Testis (tissue), 3 donors: ENCODE measurements around the gene RNF223. TPM values are rescaled to one million over a fixed set of nuclear protein-coding genes. Genes with fewer than 3 reads are reported as not detected.

ENCODE experiments used
- DNase-seq: peaks from one replicate; pipeline ENCODE4 v3.0.0-alpha.2; 2019
- H3K27ac ChIP-seq, 2 donors: fragments of 200-600 bp; sonication (generic); one replicate each; pipeline ENCODE4 v1.5.1; 2019
- H3K27me3 ChIP-seq: fragments of 200-600 bp; sonication (generic); one replicate; pipeline ENCODE4 v1.5.1; 2019
- H3K36me3 ChIP-seq: fragments of 200-600 bp; sonication (generic); one replicate; pipeline ENCODE4 v1.5.1; 2017; ENCODE audit warnings: low read depth; ENCODE audit errors: missing control alignments
- H3K4me1 ChIP-seq: fragments of 200-600 bp; sonication (generic); one replicate; pipeline ENCODE4 v1.5.1; 2019
- H3K4me3 ChIP-seq, 2 donors: fragments of 200-600 bp; sonication (generic); one replicate each; pipeline ENCODE4 v1.5.1; 2017 to 2019
- H3K9me3 ChIP-seq: fragments of 200-600 bp; sonication (generic); one replicate; pipeline ENCODE4 v1.5.1; 2017
- POLR2A ChIP-seq: fragments of 450-650 bp; IDR thresholded peaks from one replicate; pipeline ENCODE4 v1.6.1; 2017; ENCODE audit warnings: antibody characterized with exemption, mild to moderate bottlenecking, moderate library complexity
- WGBS, 2 donors: methylation state at CpG; one replicate each; pipeline ENCODE4 v1.1.5; 2018; 5-methylcytosine and 5-hydroxymethylcytosine counted together
- intact Hi-C: fragments of 100-400 bp; cut with DNase I; formaldehyde crosslinking; loops from one replicate; pipeline ENCODE4 v1.15.1; 2023; ENCODE audit warnings: low total_unique reads
- polyA plus RNA-seq: library from polyadenylated mRNA; stranded (reverse); fragments of 350-450 nt; fragmentation: Illumina TruSeq; extraction: RNeasy Lipid Tissue Mini Kit (QIAGEN cat#74804); gene quantifications from one replicate; pipeline ENCODE4 v1.2.3, GENCODE V29; 2014; ENCODE audit warnings: low read depth, low replicate concordance; ENCODE audit not compliant: insufficient read depth
- total RNA-seq, 2 donors: library from RNA; depleted of rRNA; stranded (reverse); fragments of >200 nt; gene quantifications; one replicate each; pipeline ENCODE4 v1.2.3, GENCODE V29; 2016
- TF ChIP-seq, protein P1 (sequence below), 3 experiments: fragments of 450-650 bp in 2 of 3; fragments of 200-600 bp in 1 of 3; sonication (generic) in 1 of 3; IDR thresholded peaks; one replicate each; pipeline ENCODE4 v1.5.1; 2016 to 2019; ENCODE audit warnings: antibody characterized with exemption in 3 of 3, mild to moderate bottlenecking in 2 of 3, moderate library complexity in 1 of 3

Gene RNF223
- total and polyA plus RNA-seq, 3 donors from 2014 or later = 0.19 to 0.31 TPM; not detected in 1

DNA sequence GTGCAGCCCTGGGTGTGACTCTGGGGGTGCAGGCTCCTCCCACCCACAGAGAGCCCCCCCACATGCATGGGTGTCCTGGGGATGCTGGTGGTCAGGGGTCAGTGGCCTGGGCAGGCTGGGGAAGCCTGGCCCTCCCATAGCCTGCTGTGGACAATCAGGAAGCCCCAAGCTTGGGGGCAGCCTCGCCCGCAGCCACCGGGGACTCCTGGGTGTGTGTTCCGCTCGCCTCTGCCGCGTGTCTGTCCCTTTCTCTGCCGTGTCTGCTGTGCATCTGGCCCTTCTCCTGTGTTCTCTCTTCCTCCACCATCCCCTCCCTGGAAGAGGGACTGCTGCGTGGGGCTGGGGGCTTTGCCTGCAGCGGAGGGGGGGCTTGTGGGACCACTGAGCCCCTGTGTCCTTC is 31.3 kb downstream of the RNF223 start:
- H3K36me3 ChIP-seq = no peaks in the 10 kb centered on the region

DNA sequence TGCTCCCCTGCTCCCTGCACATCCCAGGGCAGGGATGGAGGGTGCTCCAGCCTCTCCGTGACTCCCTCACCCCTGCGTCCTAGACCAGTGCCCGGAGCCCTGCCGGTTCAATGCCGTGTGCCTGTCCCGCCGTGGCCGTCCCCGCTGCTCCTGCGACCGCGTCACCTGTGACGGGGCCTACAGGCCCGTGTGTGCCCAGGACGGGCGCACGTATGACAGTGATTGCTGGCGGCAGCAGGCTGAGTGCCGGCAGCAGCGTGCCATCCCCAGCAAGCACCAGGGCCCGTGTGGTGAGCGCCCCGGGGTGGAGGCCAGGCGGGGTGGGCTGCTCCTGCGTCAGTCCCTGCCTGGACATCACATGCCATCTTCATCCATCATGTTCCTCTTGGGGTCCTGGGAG is 32.2 kb downstream of the RNF223 start:
- H3K27ac ChIP-seq = no peak overlapping the region
- H3K36me3 ChIP-seq = no peaks in the 10 kb centered on the region
- no peak overlapping the region for H3K4me3 ChIP-seq
- no peaks in the 10 kb centered on the region for H3K27me3 ChIP-seq
- intact Hi-C loops = no loop called here
- no peak for TF ChIP-seq POLR2A
- TF ChIP-seq, protein P1, sequence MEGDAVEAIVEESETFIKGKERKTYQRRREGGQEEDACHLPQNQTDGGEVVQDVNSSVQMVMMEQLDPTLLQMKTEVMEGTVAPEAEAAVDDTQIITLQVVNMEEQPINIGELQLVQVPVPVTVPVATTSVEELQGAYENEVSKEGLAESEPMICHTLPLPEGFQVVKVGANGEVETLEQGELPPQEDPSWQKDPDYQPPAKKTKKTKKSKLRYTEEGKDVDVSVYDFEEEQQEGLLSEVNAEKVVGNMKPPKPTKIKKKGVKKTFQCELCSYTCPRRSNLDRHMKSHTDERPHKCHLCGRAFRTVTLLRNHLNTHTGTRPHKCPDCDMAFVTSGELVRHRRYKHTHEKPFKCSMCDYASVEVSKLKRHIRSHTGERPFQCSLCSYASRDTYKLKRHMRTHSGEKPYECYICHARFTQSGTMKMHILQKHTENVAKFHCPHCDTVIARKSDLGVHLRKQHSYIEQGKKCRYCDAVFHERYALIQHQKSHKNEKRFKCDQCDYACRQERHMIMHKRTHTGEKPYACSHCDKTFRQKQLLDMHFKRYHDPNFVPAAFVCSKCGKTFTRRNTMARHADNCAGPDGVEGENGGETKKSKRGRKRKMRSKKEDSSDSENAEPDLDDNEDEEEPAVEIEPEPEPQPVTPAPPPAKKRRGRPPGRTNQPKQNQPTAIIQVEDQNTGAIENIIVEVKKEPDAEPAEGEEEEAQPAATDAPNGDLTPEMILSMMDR (IDR thresholded peaks at IDR 0.05) = no peak
- 70 to 90% methylated on average over 2 to 25 of the region's 25 CpGs for WGBS, 2 donors
- no peak for DNase-seq
- peaks cover 12% of the 10 kb centered on the region for H3K4me1 ChIP-seq
- no peaks in the 10 kb centered on the region for H3K9me3 ChIP-seq

More for the DNA sequence above, 31.3 kb downstream of the RNF223 start:
- Histone ChIP-seq H3K27ac (no peak overlapping the region), H3K4me1 (peaks cover 12% of the 10 kb centered on the region), H3K4me3 (no peak overlapping the region), H3K9me3 (no peaks in the 10 kb centered on the region), H3K27me3 (no peaks in the 10 kb centered on the region)
- no peak for DNase-seq
- 94 to 97% methylated on average over 10 of the region's 10 CpGs for WGBS, 2 donors
- intact Hi-C loops = no loop called here
- TF ChIP-seq, protein P1 (IDR thresholded peaks at IDR 0.05) = no peak
- no peak for TF ChIP-seq POLR2A

DNA sequence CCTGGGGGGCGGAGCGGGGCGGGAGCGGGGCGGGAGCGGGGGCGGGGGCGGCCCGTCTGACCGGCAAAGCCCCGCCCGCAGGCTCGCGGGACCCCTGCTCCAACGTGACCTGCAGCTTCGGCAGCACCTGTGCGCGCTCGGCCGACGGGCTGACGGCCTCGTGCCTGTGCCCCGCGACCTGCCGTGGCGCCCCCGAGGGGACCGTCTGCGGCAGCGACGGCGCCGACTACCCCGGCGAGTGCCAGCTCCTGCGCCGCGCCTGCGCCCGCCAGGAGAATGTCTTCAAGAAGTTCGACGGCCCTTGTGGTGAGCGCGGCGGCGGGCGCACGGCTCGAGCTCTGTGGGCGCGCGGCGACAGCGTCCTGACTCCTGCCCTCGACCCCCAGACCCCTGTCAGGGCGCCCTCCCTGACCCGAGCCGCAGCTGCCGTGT is 33.0 kb downstream of the RNF223 start:
- DNase-seq = no peak
- H3K27ac ChIP-seq = no peak overlapping the region
- no peak overlapping the region for H3K4me3 ChIP-seq
- H3K36me3 ChIP-seq = no peaks in the 10 kb centered on the region
- peaks cover 12% of the 10 kb centered on the region for H3K4me1 ChIP-seq
- 63 to 64% methylated on average over 16 to 52 of the region's 60 CpGs for WGBS, 2 donors
- intact Hi-C loops = no loop called here
- no peaks in the 10 kb centered on the region for H3K27me3 ChIP-seq
- H3K9me3 ChIP-seq = no peaks in the 10 kb centered on the region
- TF ChIP-seq, protein P1 (IDR thresholded peaks at IDR 0.05) = no peak
- TF ChIP-seq POLR2A = no peak

DNA sequence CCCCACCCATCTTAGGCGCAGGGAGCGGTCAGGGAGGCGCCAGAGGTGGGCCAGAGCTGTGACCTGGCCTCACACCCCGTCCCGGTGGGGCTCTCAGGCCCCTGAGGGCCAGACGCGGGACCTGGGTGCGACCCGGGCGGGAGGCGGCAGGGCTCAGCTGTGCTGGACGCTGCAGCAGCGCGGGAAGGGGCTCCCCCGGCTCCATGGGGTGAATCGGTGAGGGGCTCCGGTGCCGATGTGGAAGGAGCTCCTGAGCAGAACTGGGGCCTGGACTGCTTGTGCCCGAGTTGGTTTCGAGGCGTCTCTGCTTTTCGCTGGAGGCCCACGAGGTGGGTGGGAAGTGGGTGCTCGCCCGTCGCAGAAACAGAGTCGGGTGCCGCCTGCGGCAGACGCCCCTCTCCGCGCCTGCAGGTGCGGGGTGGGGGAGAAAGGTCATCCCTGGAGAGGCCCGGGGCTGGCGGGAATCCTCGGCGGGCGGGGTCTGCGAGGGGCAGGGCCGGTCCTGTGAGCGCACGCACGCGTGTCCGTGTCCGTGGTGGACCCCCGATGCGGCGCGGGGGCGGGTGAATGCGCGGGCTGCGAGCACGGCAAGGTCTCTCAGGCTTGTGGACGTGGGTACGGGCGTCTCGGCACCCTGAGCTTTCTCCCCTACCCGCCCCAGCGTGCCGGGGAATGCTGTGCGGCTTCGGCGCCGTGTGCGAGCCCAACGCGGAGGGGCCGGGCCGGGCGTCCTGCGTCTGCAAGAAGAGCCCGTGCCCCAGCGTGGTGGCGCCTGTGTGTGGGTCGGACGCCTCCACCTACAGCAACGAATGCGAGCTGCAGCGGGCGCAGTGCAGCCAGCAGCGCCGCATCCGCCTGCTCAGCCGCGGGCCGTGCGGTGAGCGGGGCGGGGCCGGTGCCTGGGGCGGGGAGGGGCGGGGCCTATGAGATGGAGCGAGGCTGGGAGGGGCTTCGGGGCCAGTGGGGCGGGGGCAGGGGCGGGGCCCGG is 33.8 kb downstream of the RNF223 start:
- Histone ChIP-seq H3K4me1 (peaks cover 12% of the 10 kb centered on the region), H3K27me3 (no peaks in the 10 kb centered on the region), H3K27ac (no peak overlapping the region), H3K9me3 (no peaks in the 10 kb centered on the region), H3K4me3 (peak overlapping the region; percentile 18 to 42), H3K36me3 (no peaks in the 10 kb centered on the region)
- TF ChIP-seq, protein P1 (IDR thresholded peaks at IDR 0.05) = no peak
- 8% methylated on average over 60 of the region's 99 CpGs; no CpG with 5 or more reads in 1 of the 2 donors for WGBS, 2 donors
- DNase-seq = peak; percentile 87
- intact Hi-C loops = no loop called here
